H1 (cell line): ENCODE data around the gene HOXA11. TPM values are rescaled to one million over a fixed set of nuclear protein-coding genes. Genes with fewer than 3 reads are reported as not detected.

Experiments
- CTCF ChIA-PET: fragments of 300-600 bp; sonication (Branson Sonifier 250); formaldehyde crosslinking; loops from one replicate; lab custom pipeline; 2021; ENCODE audit not compliant: partially characterized antibody; lab: Charles Lee
- POLR2A ChIA-PET: fragments of 300-600 bp; sonication (Branson Sonifier 250); formaldehyde crosslinking; loops from one replicate; lab custom pipeline; 2021; ENCODE audit warnings: inconsistent platforms; ENCODE audit not compliant: partially characterized antibody; lab: Charles Lee
- DNase-seq, 2 experiments: peaks; one replicate each; pipeline versions ENCODE4 v3.0.0 to v3.0.0-alpha.2; 2010 to 2022; ENCODE audit warnings: low spot score in 2 of 2, low read depth in 1 of 2, mixed read lengths in 1 of 2
- FAIRE-seq: peaks from 2 replicates; lab custom pipeline; 2011; peaks lifted over from hg19 to GRCh38; lab: Jason Lieb, UNC
- H2AFZ ChIP-seq: 2 replicates; pipeline ENCODE4 v1.8.1; 2012; ENCODE audit warnings: low read length, inconsistent platforms
- H2AK5ac ChIP-seq: 2 replicates; pipeline ENCODE4 v1.6.1; 2013; ENCODE audit warnings: low read depth, low read length
- H2BK120ac ChIP-seq: replicated peaks from 2 replicates; pipeline ENCODE3; 2013; ENCODE audit warnings: low read depth, low read length, inconsistent platforms
- H2BK12ac ChIP-seq: 2 replicates; pipeline ENCODE4 v1.6.1; 2013; ENCODE audit warnings: low read depth, low read length
- H2BK15ac ChIP-seq: 2 replicates; pipeline ENCODE4 v1.6.1; 2013; ENCODE audit warnings: low read length
- H2BK20ac ChIP-seq: 2 replicates; pipeline ENCODE4 v1.6.1; 2013; ENCODE audit warnings: low read length
- H2BK5ac ChIP-seq: 2 replicates; pipeline ENCODE4 v1.6.1; 2013; ENCODE audit warnings: low read depth, low read length
- H3K14ac ChIP-seq: 2 replicates; pipeline ENCODE4 v1.6.1; 2013; ENCODE audit warnings: inconsistent platforms; ENCODE audit not compliant: insufficient read length
- H3K18ac ChIP-seq: 2 replicates; pipeline ENCODE4 v1.6.1; 2013; ENCODE audit warnings: low read length; ENCODE audit errors: extremely low read depth
- H3K23ac ChIP-seq: 2 replicates; pipeline ENCODE4 v1.6.1; 2013; ENCODE audit warnings: inconsistent platforms; ENCODE audit not compliant: insufficient read length
- H3K23me2 ChIP-seq: 2 replicates; pipeline ENCODE4 v1.6.1; 2013; ENCODE audit warnings: low read depth, low read length
- H3K27ac ChIP-seq: 2 replicates; pipeline ENCODE4 v1.6.1; 2011; ENCODE audit warnings: low read depth, low read length, inconsistent platforms
- H3K27me3 ChIP-seq, 4 experiments: replicated peaks in 1 of 4; 1 replicate in 1 of 4; 2 replicates in 3 of 4; pipeline versions ENCODE4 v1.6.1 to v1.8.1; 2011 to 2013; ENCODE audit warnings: low read length in 3 of 4, mild to moderate bottlenecking in 3 of 4, inconsistent platforms in 2 of 4, mixed read lengths in 2 of 4, moderate library complexity in 1 of 4; ENCODE audit not compliant: control insufficient read depth in 3 of 4, insufficient read depth in 3 of 4; ENCODE audit errors: extremely low read depth in 1 of 4
- H3K36me3 ChIP-seq, 4 experiments: 2 replicates each; pipeline versions ENCODE4 v1.6.1 to v1.8.1; 2011 to 2013; ENCODE audit warnings: mild to moderate bottlenecking in 4 of 4, low read length in 3 of 4, moderate library complexity in 2 of 4, control low read depth in 1 of 4, inconsistent platforms in 1 of 4; ENCODE audit not compliant: insufficient read depth in 4 of 4, control insufficient read depth in 2 of 4
- H3K4ac ChIP-seq: replicated peaks from 2 replicates; pipeline ENCODE3; 2013; ENCODE audit warnings: low read length, low read depth, mixed read lengths, inconsistent platforms; ENCODE audit not compliant: insufficient read length
- H3K4me1 ChIP-seq, 4 experiments: replicated peaks in 1 of 4; 1 replicate in 1 of 4; 2 replicates in 3 of 4; pipeline versions ENCODE4 v1.6.1 to v1.8.1; 2011 to 2013; ENCODE audit warnings: low read length in 3 of 4, inconsistent platforms in 2 of 4, mixed read lengths in 1 of 4; ENCODE audit not compliant: insufficient read depth in 4 of 4, control insufficient read depth in 3 of 4
- H3K4me2 ChIP-seq, 2 experiments: 2 replicates each; pipeline versions ENCODE4 v1.6.1 to v1.8.1; 2011 to 2013; ENCODE audit warnings: low read depth in 2 of 2, low read length in 2 of 2, control low read depth in 1 of 2, inconsistent platforms in 1 of 2, mild to moderate bottlenecking in 1 of 2; ENCODE audit not compliant: insufficient read depth in 1 of 2
- H3K4me3 ChIP-seq, 4 experiments: fragments of 200-600, 300-600 bp in 1 of 4; sonication (generic), shearing (Covaris generic), sonication (Bioruptor Twin) in 1 of 4; 2 replicates each; pipeline versions ENCODE4 v1.5.1 to v1.8.1; 2011 to 2016; ENCODE audit warnings: low read length in 4 of 4, low read depth in 3 of 4, control low read depth in 2 of 4, inconsistent platforms in 2 of 4, mild to moderate bottlenecking in 2 of 4, mixed read lengths in 1 of 4, moderate library complexity in 1 of 4; ENCODE audit not compliant: insufficient read depth in 2 of 4; ENCODE audit errors: extremely low read depth in 1 of 4
- H3K56ac ChIP-seq: replicated peaks from 2 replicates; pipeline ENCODE3; 2013; ENCODE audit warnings: low read depth, mild to moderate bottlenecking, mixed read lengths, low read length, inconsistent platforms; ENCODE audit not compliant: insufficient read length
- H3K79me1 ChIP-seq: 2 replicates; pipeline ENCODE4 v1.6.1; 2013; ENCODE audit warnings: low read depth, low read length, control low read depth
- H3K79me2 ChIP-seq, 2 experiments: 2 replicates each; pipeline versions ENCODE4 v1.6.1 to v1.8.1; 2012 to 2013; ENCODE audit warnings: low read length in 2 of 2, mild to moderate bottlenecking in 2 of 2, inconsistent platforms in 1 of 2; ENCODE audit not compliant: insufficient read depth in 2 of 2, control insufficient read depth in 1 of 2
- H3K9ac ChIP-seq, 4 experiments: replicated peaks in 1 of 4; 1 replicate in 1 of 4; 2 replicates in 3 of 4; pipeline versions ENCODE4 v1.6.1 to v1.8.1; 2011 to 2013; ENCODE audit warnings: low read depth in 3 of 4, low read length in 3 of 4, control low read depth in 2 of 4, mild to moderate bottlenecking in 2 of 4, moderate library complexity in 2 of 4, inconsistent platforms in 1 of 4; ENCODE audit errors: extremely low read depth in 1 of 4
- H3K9me3 ChIP-seq, 2 experiments: 2 replicates each; pipeline versions ENCODE4 v1.6.1 to v1.8.1; 2012 to 2013; ENCODE audit warnings: mild to moderate bottlenecking in 2 of 2, moderate library complexity in 2 of 2, control low read depth in 1 of 2, inconsistent platforms in 1 of 2, low read depth in 1 of 2, low read length in 1 of 2, mixed read lengths in 1 of 2; ENCODE audit not compliant: insufficient read depth in 2 of 2
- H4K20me1 ChIP-seq, 2 experiments: replicated peaks in 1 of 2; 2 replicates each; pipeline versions ENCODE3 to v1.8.1; 2011 to 2013; ENCODE audit warnings: inconsistent platforms in 2 of 2, low read length in 2 of 2, mild to moderate bottlenecking in 1 of 2; ENCODE audit not compliant: insufficient read depth in 2 of 2, control insufficient read depth in 1 of 2
- H4K5ac ChIP-seq: 2 replicates; pipeline ENCODE4 v1.6.1; 2013; ENCODE audit warnings: low read length, low read depth, mixed read lengths, inconsistent platforms; ENCODE audit not compliant: insufficient read length
- H4K8ac ChIP-seq: 2 replicates; pipeline ENCODE4 v1.8.0; 2013; ENCODE audit warnings: mild to moderate bottlenecking, moderate library complexity, low read length, inconsistent platforms; ENCODE audit not compliant: insufficient read depth; ENCODE audit errors: extremely low read depth
- H4K91ac ChIP-seq: replicated peaks from 2 replicates; pipeline ENCODE3; 2013; ENCODE audit warnings: low read length, mixed read lengths, inconsistent platforms; ENCODE audit not compliant: insufficient read length
- CBX8 ChIP-seq: fragments of 300-800, 300-1000 bp; sonication (generic); IDR thresholded peaks from 2 replicates; pipeline ENCODE4 v1.7.1; 2016; ENCODE audit warnings: low read depth, low read length, borderline replicate concordance
- RNF2 ChIP-seq: fragments of 200-900, 300-1000 bp; sonication (generic); IDR thresholded peaks from 2 replicates; pipeline ENCODE4 v1.7.1; 2016; ENCODE audit warnings: borderline replicate concordance, low read depth, mild to moderate bottlenecking, antibody characterized with exemption, low read length; ENCODE audit not compliant: poor library complexity, severe bottlenecking; ENCODE audit errors: missing control alignments
- SAP30 ChIP-seq: fragments of 300-600 bp; sonication (generic); IDR thresholded peaks from 2 replicates; pipeline ENCODE4 v1.7.1; 2012; ENCODE audit warnings: low read length, moderate library complexity, mild to moderate bottlenecking, inconsistent platforms; ENCODE audit not compliant: insufficient read depth, insufficient replicate concordance
- WGBS, 2 experiments: shearing (Covaris generic) in 1 of 2; methylation state at CpG; one replicate each; pipeline versions ENCODE4 v1.1.6 to v1.1.7; 2013 to 2015; ENCODE audit warnings: low lambda C conversion rate in 2 of 2, mixed read lengths in 2 of 2, inconsistent platforms in 1 of 2, low coverage in 1 of 2, missing lambda C conversion rate in 1 of 2; ENCODE audit not compliant: insufficient replicate concordance in 2 of 2, insufficient coverage in 1 of 2, insufficient read length in 1 of 2; ENCODE audit errors: extremely low coverage in 1 of 2, missing lambda C conversion rate in 1 of 2; 5-methylcytosine and 5-hydroxymethylcytosine counted together
- polyA plus RNA-seq, 7 experiments: library from polyadenylated mRNA; depleted of rRNA in 3 of 7; stranded (reverse) in 5 of 7; unstranded in 2 of 7; fragments of >200 nt in 5 of 7; fragments of 200-250 nt in 2 of 7; gene quantifications; 1 replicate in 5 of 7; 2 replicates in 1 of 7; 4 replicates in 1 of 7; pipeline versions ENCODE4 v1.2.1 to v1.2.3, GENCODE V29; 2011 to 2013; ENCODE audit warnings: missing spikeins in 2 of 7, mixed read lengths in 2 of 7
- total RNA-seq: library from RNA; stranded (reverse); fragmentation: NEBNext Ultra II Directional; extraction: Animal tissue kit (Norgen Biotek cat#: 25700); gene quantifications from 2 replicates; pipeline ENCODE4 v1.2.1, GENCODE V29; 2021

HOXA11 gene
- total and polyA plus RNA-seq, 2 of the 8 experiments (the other 6 are each of a cell fraction or from before 2014, with no cell fraction given), result not detected

DNA sequence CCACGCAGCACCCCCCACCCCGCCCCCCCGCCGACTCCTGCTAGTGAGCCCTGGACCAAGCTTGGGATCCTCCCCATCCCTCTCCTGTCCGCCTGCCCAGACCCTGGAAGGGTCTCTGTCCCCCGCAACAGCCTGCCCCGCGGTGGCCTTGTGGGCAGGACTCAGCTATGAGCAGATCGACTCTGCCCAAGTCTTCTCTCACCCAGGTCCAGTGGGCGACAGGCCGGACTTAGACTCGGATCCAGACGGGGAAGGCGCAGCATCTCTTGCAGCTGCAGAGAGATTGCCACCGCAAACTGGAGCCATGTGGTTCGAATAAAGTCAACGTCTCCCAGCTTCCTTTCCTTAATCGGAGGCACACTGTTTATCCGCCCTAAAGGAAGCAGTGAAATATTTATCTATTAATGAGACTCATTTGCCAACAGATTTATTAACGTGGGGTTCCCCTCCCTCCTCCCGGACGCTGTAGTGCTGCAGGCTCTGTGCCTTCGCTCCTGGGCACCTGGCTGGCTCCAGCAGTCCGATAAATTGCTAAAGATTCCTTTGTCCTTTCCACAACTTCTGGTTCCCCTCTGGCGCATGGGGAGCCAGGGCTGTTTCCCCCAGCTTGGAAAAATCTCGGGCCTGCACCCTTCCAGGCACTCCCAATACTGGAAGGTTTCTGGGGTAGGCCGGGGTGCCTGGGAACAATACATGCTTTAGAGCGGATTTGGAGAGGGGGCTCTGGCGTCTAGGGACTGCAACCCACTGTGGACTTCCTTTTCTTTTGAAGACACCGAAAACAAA is 27.9 kb downstream of the HOXA11 start:
- Histone ChIP-seq H2BK12ac (no peak overlapping the region), H3K23ac (no peak overlapping the region), H4K5ac (no peak overlapping the region), H3K23me2 (no peaks in the 10 kb centered on the region), H3K9ac (no peak overlapping the region), H2AFZ (no peak overlapping the region), H3K27ac (no peak overlapping the region), H4K91ac (no peak overlapping the region), H4K20me1 (peaks cover 20 to 42% of the 10 kb centered on the region in 2 experiments), H3K4me1 (peaks cover 0 to 2% (median 0%) of the 10 kb centered on the region in 4 experiments; a peak in 3 of 7 replicates), H3K9me3 (peaks cover 0 to 10% of the 10 kb centered on the region in 2 experiments; a peak in 1 of 4 replicates), H3K56ac (no peak overlapping the region), H2BK20ac (no peak overlapping the region)
- 31% methylated on average over 23 of the region's 30 CpGs; no CpG with 5 or more reads in 1 of the 2 experiments for WGBS, 2 experiments
- POLR2A ChIA-PET, result interaction anchor here (1.0 kb wide), 1 partner anchor 9 kb away, joined by 4 read pairs; no protein-coding TSS in a partner anchor
- FAIRE-seq, result no peak
- CTCF ChIA-PET, result interaction anchor here (0.7 to 2.0 kb wide), 13 partner anchors 8 to 53 kb away, joined by 3 to 16 read pairs (median 5); partner anchors contain the start of gene HOXA5
- TF ChIP-seq SAP30, result no peak
- peak; percentile 89 for TF ChIP-seq RNF2
- TF ChIP-seq CBX8, result peak; percentile 51; the same call in 1 of the 2 replicates
- TF ChIP-seq, all 59 proteins: peak for 2
- Histone ChIP-seq H2BK15ac (no peak overlapping the region), H3K4me3 (peak overlapping the region in 1 of 4 experiments; percentile 54; a peak in 1 of 8 replicates), H3K18ac (no peak overlapping the region), H3K4me2 (peak overlapping the region in 1 of 2 experiments; percentile 40; a peak in 2 of 4 replicates), H2AK5ac (peak overlapping the region; percentile 60; the same call in 1 of the 2 replicates), H3K36me3 (peaks cover 0 to 24% (median 0%) of the 10 kb centered on the region in 4 experiments; a peak in 1 of 8 replicates), H3K79me1 (no peaks in the 10 kb centered on the region), H2BK120ac (no peak overlapping the region), H3K79me2 (no peaks in the 10 kb centered on the region), H4K8ac (no peak overlapping the region), H3K4ac (no peak overlapping the region), H2BK5ac (no peak overlapping the region), H3K27me3 (peaks cover 98 to 100% (median 100%) of the 10 kb centered on the region in 4 experiments), H3K14ac (no peak overlapping the region)
- peak in 1 of 2 experiments; percentile 52 for DNase-seq
